Loucy (cell line): ENCODE measurements around the gene C13orf46.

Source experiments
- H2AFZ ChIP-seq: fragments of 200-600 bp; sonication (generic); 2 replicates; pipeline ENCODE4 v1.6.0; 2016; ENCODE audit warnings: antibody characterized with exemption, mild to moderate bottlenecking, low read length, moderate library complexity
- H3F3A ChIP-seq: fragments of 200-600 bp; 2 replicates; pipeline ENCODE4 v1.6.0; 2016; ENCODE audit warnings: antibody characterized with exemption, low read depth, mild to moderate bottlenecking
- H3K27me3 ChIP-seq: fragments of 200-600 bp; sonication (generic); 2 replicates; pipeline ENCODE4 v1.6.1; 2014; ENCODE audit warnings: low read length, mild to moderate bottlenecking; ENCODE audit not compliant: insufficient read depth, poor library complexity, severe bottlenecking
- H3K36me3 ChIP-seq: fragments of 200-600 bp; sonication (generic); 2 replicates; pipeline ENCODE4 v1.6.1; 2016; ENCODE audit warnings: low read length; ENCODE audit not compliant: insufficient read depth
- H3K4me1 ChIP-seq: fragments of 200-600 bp; sonication (generic); 2 replicates; pipeline ENCODE4 v1.5.1; 2014; ENCODE audit warnings: low read length, mild to moderate bottlenecking; ENCODE audit not compliant: insufficient read depth, poor library complexity, severe bottlenecking
- H3K4me2 ChIP-seq: fragments of 200-600 bp; sonication (generic); 2 replicates; pipeline ENCODE4 v1.6.0; 2014; ENCODE audit warnings: antibody characterized with exemption, low read length, low read depth, mild to moderate bottlenecking; ENCODE audit not compliant: poor library complexity, severe bottlenecking
- H3K4me3 ChIP-seq: fragments of 200-600 bp; sonication (generic); 2 replicates; pipeline ENCODE4 v1.5.1; 2014; ENCODE audit warnings: low read length, mild to moderate bottlenecking, mixed read lengths; ENCODE audit not compliant: poor library complexity, severe bottlenecking
- H3K79me2 ChIP-seq: fragments of 200-600 bp; sonication (generic); 2 replicates; pipeline ENCODE4 v1.6.1; 2014; ENCODE audit warnings: low read length; ENCODE audit not compliant: insufficient read depth
- H3K9ac ChIP-seq: fragments of 200-600 bp; sonication (generic); 2 replicates; pipeline ENCODE4 v1.6.0; 2014; ENCODE audit warnings: mild to moderate bottlenecking, low read depth, low read length, moderate library complexity; ENCODE audit not compliant: poor library complexity, severe bottlenecking
- H3K9me2 ChIP-seq: fragments of 200-600 bp; sonication (generic); replicated peaks from 2 replicates; pipeline ENCODE4 v1.6.1; 2016; ENCODE audit warnings: low read depth, low read length, mixed read lengths
- H3K9me3 ChIP-seq: fragments of 200-600 bp; sonication (generic); 2 replicates; pipeline ENCODE4 v1.6.1; 2014; ENCODE audit warnings: mild to moderate bottlenecking, antibody characterized with exemption, low read length, low read depth; ENCODE audit not compliant: insufficient read depth
- H4K20me1 ChIP-seq: fragments of 200-600 bp; sonication (generic); 2 replicates; pipeline ENCODE4 v1.6.0; 2014; ENCODE audit warnings: antibody characterized with exemption, low read length, mild to moderate bottlenecking; ENCODE audit not compliant: insufficient read depth, poor library complexity, severe bottlenecking
- EZH2phosphoT487 ChIP-seq: fragments of 200-600 bp; IDR thresholded peaks from 2 replicates; pipeline ENCODE4 v1.6.1; 2018; ENCODE audit warnings: antibody characterized with exemption, mild to moderate bottlenecking, moderate library complexity, borderline replicate concordance
- TF ChIP-seq, protein P1 (sequence below): fragments of 200-600 bp; sonication (generic); conservative IDR thresholded peaks from 2 replicates; pipeline ENCODE4 v1.5.1; 2014; ENCODE audit warnings: mild to moderate bottlenecking, antibody characterized with exemption, low read length

C13orf46 gene

DNA sequence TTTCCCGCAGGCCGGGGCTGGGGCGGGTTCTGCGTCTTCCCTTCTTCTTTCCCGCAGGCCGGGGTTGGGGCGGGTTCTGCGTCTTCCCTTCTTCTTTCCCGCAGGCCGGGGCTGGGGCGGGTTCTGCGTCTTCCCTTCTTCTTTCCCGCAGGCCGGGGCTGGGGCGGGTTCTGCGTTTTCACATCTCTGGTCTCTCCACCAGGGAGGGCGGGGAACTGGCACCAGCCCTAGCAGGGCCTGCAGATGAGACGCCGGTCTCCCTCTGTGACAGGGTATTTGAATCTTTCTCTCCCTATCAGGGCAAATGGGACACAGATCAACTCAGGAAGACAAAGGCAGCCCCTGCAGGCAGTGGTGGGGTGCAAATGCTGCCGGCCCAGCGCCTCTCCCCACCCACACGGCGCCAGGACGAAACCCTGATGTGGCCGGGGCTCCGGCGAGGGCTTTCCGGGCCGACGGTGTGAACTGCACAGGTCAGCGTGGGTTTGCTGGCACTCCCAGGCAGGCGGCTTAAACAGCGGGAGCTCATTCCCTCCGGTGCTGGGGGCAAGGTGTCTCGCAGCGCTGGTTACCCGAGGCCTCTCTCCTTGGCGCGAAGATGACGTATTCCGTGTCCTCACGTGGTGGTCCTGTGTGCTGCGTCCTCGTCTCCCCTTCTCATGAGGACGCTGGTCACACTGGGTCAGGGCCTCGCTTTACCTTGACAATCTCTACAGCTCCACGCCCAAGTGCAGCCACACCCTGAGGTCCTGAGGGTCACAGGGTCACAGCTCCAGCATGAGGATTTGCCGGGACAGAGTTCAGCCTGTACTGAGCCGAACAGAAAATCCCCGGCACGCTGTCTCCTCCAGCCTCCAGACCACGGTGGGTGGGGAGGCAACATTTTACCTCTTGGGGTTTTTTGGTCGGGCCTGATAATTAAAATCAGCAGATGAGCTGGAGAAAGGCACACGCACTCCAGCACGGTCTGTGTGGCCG is 717 bp upstream of the C13orf46 start:
- Histone ChIP-seq H3K4me3 (no peak overlapping the region), H3K9me3 (no peaks in the 10 kb centered on the region), H3K9me2 (no peaks in the 10 kb centered on the region), H3K4me1 (no peaks in the 10 kb centered on the region), H3K4me2 (no peak overlapping the region), H3K9ac (no peak overlapping the region), H2AFZ (no peak overlapping the region), H3K36me3 (peaks cover 14% of the 10 kb centered on the region; the same call in 1 of the 2 replicates), H4K20me1 (no peaks in the 10 kb centered on the region), H3F3A (no peaks in the 10 kb centered on the region), H3K79me2 (no peaks in the 10 kb centered on the region), H3K27me3 (no peaks in the 10 kb centered on the region)
- TF ChIP-seq EZH2phosphoT487: no peak
- TF ChIP-seq, protein P1, sequence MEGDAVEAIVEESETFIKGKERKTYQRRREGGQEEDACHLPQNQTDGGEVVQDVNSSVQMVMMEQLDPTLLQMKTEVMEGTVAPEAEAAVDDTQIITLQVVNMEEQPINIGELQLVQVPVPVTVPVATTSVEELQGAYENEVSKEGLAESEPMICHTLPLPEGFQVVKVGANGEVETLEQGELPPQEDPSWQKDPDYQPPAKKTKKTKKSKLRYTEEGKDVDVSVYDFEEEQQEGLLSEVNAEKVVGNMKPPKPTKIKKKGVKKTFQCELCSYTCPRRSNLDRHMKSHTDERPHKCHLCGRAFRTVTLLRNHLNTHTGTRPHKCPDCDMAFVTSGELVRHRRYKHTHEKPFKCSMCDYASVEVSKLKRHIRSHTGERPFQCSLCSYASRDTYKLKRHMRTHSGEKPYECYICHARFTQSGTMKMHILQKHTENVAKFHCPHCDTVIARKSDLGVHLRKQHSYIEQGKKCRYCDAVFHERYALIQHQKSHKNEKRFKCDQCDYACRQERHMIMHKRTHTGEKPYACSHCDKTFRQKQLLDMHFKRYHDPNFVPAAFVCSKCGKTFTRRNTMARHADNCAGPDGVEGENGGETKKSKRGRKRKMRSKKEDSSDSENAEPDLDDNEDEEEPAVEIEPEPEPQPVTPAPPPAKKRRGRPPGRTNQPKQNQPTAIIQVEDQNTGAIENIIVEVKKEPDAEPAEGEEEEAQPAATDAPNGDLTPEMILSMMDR: no peak

DNA sequence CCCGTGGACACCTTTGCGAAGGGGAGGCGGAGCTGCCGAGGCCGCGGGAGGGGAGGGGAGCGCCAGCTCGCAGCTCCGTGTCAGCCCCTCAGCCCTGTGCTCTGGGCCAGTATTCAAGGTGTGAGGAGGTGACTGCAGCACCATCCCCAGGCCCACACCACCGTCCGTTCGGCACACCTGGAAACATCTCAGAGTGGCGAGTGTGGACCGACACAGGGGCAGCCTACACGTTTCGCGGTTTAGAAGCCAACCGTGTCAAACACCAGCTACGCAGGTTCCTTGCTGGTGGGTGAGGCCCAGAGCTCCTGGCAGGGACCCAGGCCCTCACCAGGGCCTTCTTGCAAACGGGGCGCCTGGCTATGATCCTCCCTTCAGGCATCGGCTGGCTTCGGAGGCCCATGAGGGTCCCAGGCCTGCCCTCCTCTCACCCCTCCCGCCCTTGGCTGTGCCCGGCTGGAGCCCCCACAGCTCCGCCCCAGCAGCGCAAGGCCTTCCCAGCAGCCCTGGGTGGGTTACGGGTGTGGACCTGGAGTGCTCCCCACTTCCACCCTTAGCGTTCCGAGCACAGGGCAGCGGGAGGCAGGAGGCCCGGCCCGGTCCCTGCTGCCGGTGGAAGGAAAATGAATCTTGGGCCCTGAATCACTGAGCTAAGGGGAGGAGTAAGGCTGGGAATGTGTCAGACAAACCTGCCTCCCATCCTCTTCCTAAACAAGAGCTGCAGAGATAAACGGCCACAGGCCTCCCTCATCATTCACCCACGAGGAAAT is 1.2 kb downstream of the C13orf46 start:
- Histone ChIP-seq H3K9me2 (no peaks in the 10 kb centered on the region), H3K4me2 (no peak overlapping the region), H2AFZ (no peak overlapping the region), H3K4me3 (no peak overlapping the region), H3K27me3 (no peaks in the 10 kb centered on the region), H3F3A (no peaks in the 10 kb centered on the region), H4K20me1 (no peaks in the 10 kb centered on the region), H3K4me1 (no peaks in the 10 kb centered on the region), H3K9ac (no peak overlapping the region), H3K36me3 (peaks cover 10% of the 10 kb centered on the region; the same call in 1 of the 2 replicates), H3K79me2 (no peaks in the 10 kb centered on the region), H3K9me3 (no peaks in the 10 kb centered on the region)
- TF ChIP-seq, protein P1: no peak
- TF ChIP-seq EZH2phosphoT487: no peak

GRCh38 chr13:113971471-113972231 is 2.2 kb downstream of the C13orf46 start:
- Histone ChIP-seq H3K27me3 (no peaks in the 10 kb centered on the region), H4K20me1 (no peaks in the 10 kb centered on the region), H3K4me2 (no peak overlapping the region), H3K79me2 (no peaks in the 10 kb centered on the region), H3K4me3 (no peak overlapping the region), H3K9me2 (no peaks in the 10 kb centered on the region), H3K4me1 (no peaks in the 10 kb centered on the region), H3K9ac (no peak overlapping the region), H3K9me3 (no peaks in the 10 kb centered on the region), H3K36me3 (peaks cover 3% of the 10 kb centered on the region; the same call in 1 of the 2 replicates), H3F3A (no peaks in the 10 kb centered on the region), H2AFZ (no peak overlapping the region)
- no peak for TF ChIP-seq EZH2phosphoT487
- TF ChIP-seq, protein P1: no peak
